B cell (primary cell): Measurements from ENCODE around the gene SDK2. TPM values are rescaled to one million over a fixed set of nuclear protein-coding genes. Genes with fewer than 3 reads are reported as not detected.

Experiments used
- ATAC-seq: fragments of 200-7000 bp; cut with Tn5 transposase; one replicate; pipeline ENCODE4 v1.10.0; 2021; ENCODE audit warnings: low read depth, mild to moderate bottlenecking, moderate number of reproducible peaks, moderate library complexity
- CTCF ChIA-PET: fragments of 350-600 bp; sonication (Branson Sonifier 250); formaldehyde crosslinking; loops from one replicate; lab custom pipeline; 2021; ENCODE audit warnings: antibody characterized with exemption, inconsistent platforms; lab: Charles Lee
- POLR2A ChIA-PET: fragments of 350-600 bp; sonication (Branson Sonifier 250); formaldehyde crosslinking; loops from one replicate; lab custom pipeline; 2021; ENCODE audit warnings: antibody characterized with exemption; lab: Charles Lee
- DNase-seq: peaks from one replicate; pipeline ENCODE4 v3.0.0; 2013
- H2AFZ ChIP-seq: 2 replicates; pipeline ENCODE4 v1.6.1; 2012; ENCODE audit warnings: mild to moderate bottlenecking, low read depth, low read length; ENCODE audit not compliant: insufficient read depth, poor library complexity, severe bottlenecking
- H3K27ac ChIP-seq, 2 donors: 1 replicate in 1 of 2; 2 replicates in 1 of 2; pipeline ENCODE4 v1.5.1; 2012 to 2013; ENCODE audit warnings: low read length in 2 of 2, mild to moderate bottlenecking in 2 of 2, moderate library complexity in 1 of 2
- H3K27me3 ChIP-seq, 4 experiments: fragments of 200-600 bp in 1 of 4; sonication (generic) in 1 of 4; replicated peaks in 1 of 4; 1 replicate in 2 of 4; 2 replicates in 2 of 4; pipeline versions ENCODE4 v1.6.1 to v1.7.0; 2013 to 2016; ENCODE audit warnings: low read length in 3 of 4, mild to moderate bottlenecking in 2 of 4, mixed read lengths in 1 of 4, moderate library complexity in 1 of 4; ENCODE audit not compliant: insufficient read depth in 4 of 4, control insufficient read depth in 3 of 4; ENCODE audit errors: control extremely low read depth in 1 of 4
- H3K36me3 ChIP-seq, 2 experiments: replicated peaks in 1 of 2; 1 replicate in 1 of 2; 2 replicates in 1 of 2; pipeline versions ENCODE4 v1.6.1 to v1.7.1; 2013; ENCODE audit warnings: low read length in 1 of 2; ENCODE audit not compliant: insufficient read depth in 2 of 2, control insufficient read depth in 1 of 2; ENCODE audit errors: control extremely low read depth in 1 of 2, extremely low read depth in 1 of 2
- H3K4me1 ChIP-seq, 2 donors: fragments of 200-600 bp in 1 of 2; sonication (generic) in 1 of 2; 1 replicate in 1 of 2; 2 replicates in 1 of 2; pipeline versions ENCODE4 v1.5.1 to v1.6.1; 2013 to 2017; ENCODE audit warnings: low read length in 2 of 2; ENCODE audit not compliant: control insufficient read depth in 2 of 2, insufficient read depth in 2 of 2
- H3K4me2 ChIP-seq: replicated peaks from 2 replicates; pipeline ENCODE3; 2012; ENCODE audit warnings: mild to moderate bottlenecking, low read depth, low read length; ENCODE audit not compliant: poor library complexity, severe bottlenecking
- H3K4me3 ChIP-seq, 5 experiments: fragments of 200-600 bp in 1 of 5; sonication (generic) in 1 of 5; 1 replicate in 3 of 5; 2 replicates in 2 of 5; pipeline versions ENCODE4 v1.5.1 to v1.7.0; 2011 to 2016; ENCODE audit warnings: low read length in 4 of 5, mild to moderate bottlenecking in 4 of 5, low read depth in 2 of 5, control low read depth in 1 of 5, moderate library complexity in 1 of 5; ENCODE audit not compliant: insufficient read depth in 1 of 5; ENCODE audit errors: control extremely low read depth in 1 of 5, extremely low read depth in 1 of 5
- H3K79me2 ChIP-seq: fragments of 200-600 bp; sonication (generic); one replicate; pipeline ENCODE4 v1.6.0; 2016; ENCODE audit warnings: low read length; ENCODE audit not compliant: control insufficient read depth, insufficient read depth
- H3K9ac ChIP-seq: fragments of 200-600 bp; sonication (generic); 2 replicates; pipeline ENCODE4 v1.6.1; 2017; ENCODE audit warnings: mild to moderate bottlenecking, low read length, moderate library complexity
- H3K9me3 ChIP-seq, 3 donors: one replicate each; pipeline versions ENCODE4 v1.6.1 to v1.7.1; 2013; ENCODE audit warnings: low read length in 2 of 3; ENCODE audit not compliant: control insufficient read depth in 2 of 3, insufficient read depth in 1 of 3; ENCODE audit errors: control extremely low read depth in 1 of 3
- H4K20me1 ChIP-seq: 2 replicates; pipeline ENCODE4 v1.6.0; 2012; ENCODE audit warnings: mild to moderate bottlenecking, low read length; ENCODE audit not compliant: insufficient read depth, control insufficient read depth, poor library complexity, severe bottlenecking
- H3K27ac Mint-ChIP-seq: one replicate; pipeline ENCODE4 v1.8.0; 2021; ENCODE audit warnings: mixed read lengths
- H3K27me3 Mint-ChIP-seq: one replicate; pipeline ENCODE4 v1.8.0; 2021; ENCODE audit warnings: mixed read lengths
- H3K4me1 Mint-ChIP-seq: one replicate; pipeline ENCODE4 v1.8.0; 2021; ENCODE audit warnings: mixed read lengths
- H3K4me3 Mint-ChIP-seq: one replicate; pipeline ENCODE4 v1.8.0; 2021; ENCODE audit warnings: mixed read lengths
- H3K9me3 Mint-ChIP-seq: one replicate; pipeline ENCODE4 v1.8.0; 2022; ENCODE audit warnings: mixed read lengths; ENCODE audit not compliant: insufficient read depth
- CTCF ChIP-seq: fragments of 200-600 bp; IDR thresholded peaks from one replicate; pipeline ENCODE4 v1.8.0; 2022; ENCODE audit warnings: antibody characterized with exemption, mild to moderate bottlenecking
- EZH2 ChIP-seq: IDR thresholded peaks from 2 replicates; pipeline ENCODE4 v1.6.1; 2012; ENCODE audit warnings: borderline replicate concordance, low read depth, mild to moderate bottlenecking, moderate library complexity, low read length; ENCODE audit not compliant: insufficient read depth, poor library complexity, severe bottlenecking
- WGBS: methylation state at CpG from one replicate; pipeline ENCODE4 v1.1.5; 2013; ENCODE audit warnings: missing lambda C conversion rate; ENCODE audit not compliant: insufficient coverage; 5-methylcytosine and 5-hydroxymethylcytosine counted together
- intact Hi-C: fragments of 100-400 bp; cut with micrococcal nuclease; formaldehyde crosslinking; loops from one replicate; pipeline ENCODE4 v1.10.0; 2022
- polyA plus RNA-seq: library from polyadenylated mRNA; depleted of rRNA; stranded (reverse); fragments of >200 nt; gene quantifications from 2 replicates; pipeline ENCODE4 v1.2.3, GENCODE V29; 2012
- total RNA-seq, 2 donors: library from RNA; stranded (reverse); fragments of 120-200 nt in 1 of 2; gene quantifications; 1 replicate in 1 of 2; 2 replicates in 1 of 2; pipeline versions ENCODE4 v1.2.3 to v1.2.4, GENCODE V29; 2013 to 2022

The SDK2 gene
- total and polyA plus RNA-seq, 2 donors (not counting 1 experiment from before 2014, with no cell fraction given) = 3.2 to 13.0 TPM

- Histone ChIP-seq H3K4me3 (no peak overlapping the region), H4K20me1 (no peaks in the 10 kb centered on the region), H3K9ac (no peak overlapping the region), H3K36me3 (peaks cover 0 to 2% of the 10 kb centered on the region in 2 experiments), H3K79me2 (no peaks in the 10 kb centered on the region), H3K4me2 (no peak overlapping the region), H2AFZ (no peak overlapping the region), H3K9me3 (no peaks in the 10 kb centered on the region), H3K27ac (no peak overlapping the region), H3K4me1 (no peaks in the 10 kb centered on the region), H3K27me3 (no peaks in the 10 kb centered on the region)
- Mint-ChIP-seq H3K27ac (no peak overlapping the region), H3K4me1 (no peaks in the 10 kb centered on the region), H3K9me3 (no peaks in the 10 kb centered on the region), H3K27me3 (no peaks in the 10 kb centered on the region), H3K4me3 (no peak overlapping the region)
- ATAC-seq = no peak
- CTCF ChIA-PET = interaction anchor here (0.8 to 2.1 kb wide), 4 partner anchors 13 to 102 kb away, joined by 3 to 6 read pairs (median 5); partner anchors contain the start of gene CDC42EP4
- POLR2A ChIA-PET = no interaction called here
- no peak for TF ChIP-seq CTCF
- TF ChIP-seq EZH2 = no peak
- intact Hi-C loops = no loop called here
- DNase-seq = no peak
- WGBS = 78% methylated on average over 5 of the region's 8 CpGs
Observed at GRCh38 chr17:73356561-73357170, 287.6 kb downstream of the SDK2 start.

GRCh38 chr17:73354423-73355284 lies 289.6 kb downstream of the SDK2 start:
- Mint-ChIP-seq H3K4me1 (no peaks in the 10 kb centered on the region), H3K27ac (no peak overlapping the region), H3K9me3 (no peaks in the 10 kb centered on the region), H3K27me3 (no peaks in the 10 kb centered on the region), H3K4me3 (no peak overlapping the region)
- Histone ChIP-seq H3K79me2 (no peaks in the 10 kb centered on the region), H4K20me1 (no peaks in the 10 kb centered on the region), H3K4me1 (no peaks in the 10 kb centered on the region), H3K4me2 (no peak overlapping the region), H3K9ac (no peak overlapping the region), H3K27me3 (no peaks in the 10 kb centered on the region), H3K36me3 (peaks cover 0 to 3% of the 10 kb centered on the region in 2 experiments), H3K9me3 (no peaks in the 10 kb centered on the region), H3K4me3 (no peak overlapping the region), H2AFZ (no peak overlapping the region), H3K27ac (no peak overlapping the region)
- TF ChIP-seq CTCF = no peak
- no peak for TF ChIP-seq EZH2
- 93% methylated on average over 15 of the region's 21 CpGs for WGBS
- ATAC-seq = no peak
- POLR2A ChIA-PET = no interaction called here
- DNase-seq = no peak
- CTCF ChIA-PET = interaction anchor here (2.0 kb wide), 1 partner anchor 15 kb away, joined by 5 read pairs; no protein-coding TSS in a partner anchor
- intact Hi-C loops = no loop called here
